Measurements from ENCODE around the gene SOCS3.

Gene SOCS3

GRCh38 chr17:78359997-78360370 lies at the start of gene SOCS3:
Gene SOCS3, minus strand, starts transcription at chr17:78360077. Its CDS starts 982 bp downstream, at chr17:78359095.
- H3K36me3 ChIP-seq (ENCODE audit: control insufficient read depth in 5 of 5, insufficient read depth in 5 of 5, low read length in 5 of 5) = peaks cover 0 to 32% (median 18%) of the 10 kb centered on the region in 5 donors
- H3K9me3 ChIP-seq (ENCODE audit: control insufficient read depth in 5 of 5, low read length in 5 of 5) = no peaks in the 10 kb centered on the region
- peaks cover 1 to 39% (median 26%) of the 10 kb centered on the region in 5 donors for H3K4me1 ChIP-seq (ENCODE audit: control insufficient read depth in 5 of 5, insufficient read depth in 5 of 5, low read length in 5 of 5)
- peak within 1 kb of the TSS in 4 of 5 donors; percentile 89 to 96 (median 95) for H3K9ac ChIP-seq (ENCODE audit: low read length in 5 of 5)
- peak within 1 kb of the TSS; percentile 78 for H3K27ac ChIP-seq (ENCODE audit: low read depth, low read length)
- peak within 1 kb of the TSS; percentile 96 to 99 (median 98) for H3K4me3 ChIP-seq (ENCODE audit: low read depth in 1 of 5, low read length in 5 of 5)
- peaks cover 0 to under 1% (median 0%) of the 10 kb centered on the region in 5 donors for H3K27me3 ChIP-seq (ENCODE audit: control insufficient read depth in 5 of 5, insufficient read depth in 4 of 5, low read length in 5 of 5)

- Histone ChIP-seq H3K27ac (ENCODE audit: low read depth, low read length) (no peak overlapping the region), H3K4me3 (ENCODE audit: low read depth in 1 of 5, low read length in 5 of 5) (no peak overlapping the region), H3K9me3 (ENCODE audit: control insufficient read depth in 5 of 5, low read length in 5 of 5) (no peaks in the 10 kb centered on the region), H3K36me3 (ENCODE audit: control insufficient read depth in 5 of 5, insufficient read depth in 5 of 5, low read length in 5 of 5) (peaks cover 0 to 56% (median 22%) of the 10 kb centered on the region in 5 donors), H3K9ac (ENCODE audit: low read length in 5 of 5) (no peak overlapping the region), H3K27me3 (ENCODE audit: control insufficient read depth in 5 of 5, insufficient read depth in 4 of 5, low read length in 5 of 5) (no peaks in the 10 kb centered on the region), H3K4me1 (ENCODE audit: control insufficient read depth in 5 of 5, insufficient read depth in 5 of 5, low read length in 5 of 5) (peaks cover 9 to 70% (median 61%) of the 10 kb centered on the region in 5 donors)
Observed at GRCh38 chr17:78409191-78409928, 49.5 kb upstream of the SOCS3 start.

GRCh38 chr17:78408476-78409050 lies 48.7 kb upstream of the SOCS3 start:
- Histone ChIP-seq H3K9ac (ENCODE audit: low read length in 5 of 5) (peak overlapping the region in 1 of 5 donors; percentile 12), H3K4me1 (ENCODE audit: control insufficient read depth in 5 of 5, insufficient read depth in 5 of 5, low read length in 5 of 5) (peaks cover 6 to 62% (median 54%) of the 10 kb centered on the region in 5 donors), H3K27ac (ENCODE audit: low read depth, low read length) (peak overlapping the region; percentile 62), H3K4me3 (ENCODE audit: low read depth in 1 of 5, low read length in 5 of 5) (no peak overlapping the region), H3K36me3 (ENCODE audit: control insufficient read depth in 5 of 5, insufficient read depth in 5 of 5, low read length in 5 of 5) (peaks cover 0 to 58% (median 30%) of the 10 kb centered on the region in 5 donors), H3K9me3 (ENCODE audit: control insufficient read depth in 5 of 5, low read length in 5 of 5) (no peaks in the 10 kb centered on the region), H3K27me3 (ENCODE audit: control insufficient read depth in 5 of 5, insufficient read depth in 4 of 5, low read length in 5 of 5) (no peaks in the 10 kb centered on the region)

GRCh38 chr17:78407387-78408000 lies 47.6 kb upstream of the SOCS3 start:
- Histone ChIP-seq H3K27ac (ENCODE audit: low read depth, low read length) (peak overlapping the region; percentile 62), H3K9me3 (ENCODE audit: control insufficient read depth in 5 of 5, low read length in 5 of 5) (no peaks in the 10 kb centered on the region), H3K9ac (ENCODE audit: low read length in 5 of 5) (peak overlapping the region in 2 of 5 donors; percentile 7 to 44), H3K4me1 (ENCODE audit: control insufficient read depth in 5 of 5, insufficient read depth in 5 of 5, low read length in 5 of 5) (peaks cover 6 to 51% (median 43%) of the 10 kb centered on the region in 5 donors), H3K36me3 (ENCODE audit: control insufficient read depth in 5 of 5, insufficient read depth in 5 of 5, low read length in 5 of 5) (peaks cover 0 to 58% (median 39%) of the 10 kb centered on the region in 5 donors), H3K4me3 (ENCODE audit: low read depth in 1 of 5, low read length in 5 of 5) (no peak overlapping the region), H3K27me3 (ENCODE audit: control insufficient read depth in 5 of 5, insufficient read depth in 4 of 5, low read length in 5 of 5) (no peaks in the 10 kb centered on the region)

GRCh38 chr17:78406920-78407319 lies 47.0 kb upstream of the SOCS3 start:
- Histone ChIP-seq H3K4me3 (ENCODE audit: low read depth in 1 of 5, low read length in 5 of 5) (no peak overlapping the region), H3K36me3 (ENCODE audit: control insufficient read depth in 5 of 5, insufficient read depth in 5 of 5, low read length in 5 of 5) (peaks cover 0 to 63% (median 44%) of the 10 kb centered on the region in 5 donors), H3K9ac (ENCODE audit: low read length in 5 of 5) (peak overlapping the region in 1 of 5 donors; percentile 7), H3K27me3 (ENCODE audit: control insufficient read depth in 5 of 5, insufficient read depth in 4 of 5, low read length in 5 of 5) (no peaks in the 10 kb centered on the region), H3K27ac (ENCODE audit: low read depth, low read length) (no peak overlapping the region), H3K4me1 (ENCODE audit: control insufficient read depth in 5 of 5, insufficient read depth in 5 of 5, low read length in 5 of 5) (peaks cover 4 to 48% (median 37%) of the 10 kb centered on the region in 5 donors), H3K9me3 (ENCODE audit: control insufficient read depth in 5 of 5, low read length in 5 of 5) (no peaks in the 10 kb centered on the region)

GRCh38 chr17:78406396-78406795 lies 46.5 kb upstream of the SOCS3 start:
- Histone ChIP-seq H3K4me3 (ENCODE audit: low read depth in 1 of 5, low read length in 5 of 5) (no peak overlapping the region), H3K36me3 (ENCODE audit: control insufficient read depth in 5 of 5, insufficient read depth in 5 of 5, low read length in 5 of 5) (peaks cover 0 to 69% (median 49%) of the 10 kb centered on the region in 5 donors), H3K4me1 (ENCODE audit: control insufficient read depth in 5 of 5, insufficient read depth in 5 of 5, low read length in 5 of 5) (peaks cover 4 to 44% (median 34%) of the 10 kb centered on the region in 5 donors), H3K27me3 (ENCODE audit: control insufficient read depth in 5 of 5, insufficient read depth in 4 of 5, low read length in 5 of 5) (no peaks in the 10 kb centered on the region), H3K9me3 (ENCODE audit: control insufficient read depth in 5 of 5, low read length in 5 of 5) (no peaks in the 10 kb centered on the region), H3K9ac (ENCODE audit: low read length in 5 of 5) (peak overlapping the region in 1 of 5 donors; percentile 16), H3K27ac (ENCODE audit: low read depth, low read length) (no peak overlapping the region)

GRCh38 chr17:78403822-78404221 lies 43.9 kb upstream of the SOCS3 start:
- no peak overlapping the region for H3K27ac ChIP-seq (ENCODE audit: low read depth, low read length)
- no peaks in the 10 kb centered on the region for H3K27me3 ChIP-seq (ENCODE audit: control insufficient read depth in 5 of 5, insufficient read depth in 4 of 5, low read length in 5 of 5)
- peaks cover 2 to 27% (median 17%) of the 10 kb centered on the region in 5 donors for H3K4me1 ChIP-seq (ENCODE audit: control insufficient read depth in 5 of 5, insufficient read depth in 5 of 5, low read length in 5 of 5)
- H3K36me3 ChIP-seq (ENCODE audit: control insufficient read depth in 5 of 5, insufficient read depth in 5 of 5, low read length in 5 of 5) = peaks cover 0 to 86% (median 74%) of the 10 kb centered on the region in 5 donors
- no peaks in the 10 kb centered on the region for H3K9me3 ChIP-seq (ENCODE audit: control insufficient read depth in 5 of 5, low read length in 5 of 5)
- H3K4me3 ChIP-seq (ENCODE audit: low read depth in 1 of 5, low read length in 5 of 5) = no peak overlapping the region
- H3K9ac ChIP-seq (ENCODE audit: low read length in 5 of 5) = no peak overlapping the region

GRCh38 chr17:78401891-78402290 lies 42.0 kb upstream of the SOCS3 start:
- Histone ChIP-seq H3K9ac (ENCODE audit: low read length in 5 of 5) (no peak overlapping the region), H3K27me3 (ENCODE audit: control insufficient read depth in 5 of 5, insufficient read depth in 4 of 5, low read length in 5 of 5) (no peaks in the 10 kb centered on the region), H3K4me3 (ENCODE audit: low read depth in 1 of 5, low read length in 5 of 5) (no peak overlapping the region), H3K36me3 (ENCODE audit: control insufficient read depth in 5 of 5, insufficient read depth in 5 of 5, low read length in 5 of 5) (peaks cover 0 to 87% (median 81%) of the 10 kb centered on the region in 5 donors), H3K27ac (ENCODE audit: low read depth, low read length) (no peak overlapping the region), H3K4me1 (ENCODE audit: control insufficient read depth in 5 of 5, insufficient read depth in 5 of 5, low read length in 5 of 5) (peaks cover 4 to 26% (median 15%) of the 10 kb centered on the region in 5 donors), H3K9me3 (ENCODE audit: control insufficient read depth in 5 of 5, low read length in 5 of 5) (no peaks in the 10 kb centered on the region)

- no peak overlapping the region for H3K9ac ChIP-seq (ENCODE audit: low read length in 5 of 5)
- H3K27me3 ChIP-seq (ENCODE audit: control insufficient read depth in 5 of 5, insufficient read depth in 4 of 5, low read length in 5 of 5) = no peaks in the 10 kb centered on the region
- H3K4me1 ChIP-seq (ENCODE audit: control insufficient read depth in 5 of 5, insufficient read depth in 5 of 5, low read length in 5 of 5) = peaks cover 5 to 32% (median 21%) of the 10 kb centered on the region in 5 donors
- no peak overlapping the region for H3K4me3 ChIP-seq (ENCODE audit: low read depth in 1 of 5, low read length in 5 of 5)
- H3K36me3 ChIP-seq (ENCODE audit: control insufficient read depth in 5 of 5, insufficient read depth in 5 of 5, low read length in 5 of 5) = peaks cover 0 to 86% (median 81%) of the 10 kb centered on the region in 5 donors
- H3K27ac ChIP-seq (ENCODE audit: low read depth, low read length) = no peak overlapping the region
- no peaks in the 10 kb centered on the region for H3K9me3 ChIP-seq (ENCODE audit: control insufficient read depth in 5 of 5, low read length in 5 of 5)
Observed at GRCh38 chr17:78401246-78401645, 41.4 kb upstream of the SOCS3 start.

Data from subcutaneous abdominal adipose tissue (tissue), 5 donors.